Stimulated activated CD4-positive, alpha-beta T cell treated with anti-CD3 and anti-CD28 coated beads, Interleukin-4, amount 100 ng/mL, for 24 hours (primary cell): Measurements from ENCODE around the gene METTL25B.

Experiments
- DNase-seq: peaks from one replicate; pipeline ENCODE4 v3.0.0-alpha.2; 2020

METTL25B gene

GRCh38 chr1:156772728-156773497 lies 44.6 kb downstream of the METTL25B start:
- no peak for DNase-seq

- DNase-seq = no peak
Measured at GRCh38 chr1:156773607-156774006, 45.3 kb downstream of the METTL25B start.

- DNase-seq = no peak
Measured at GRCh38 chr1:156775799-156776198, 47.5 kb downstream of the METTL25B start.

GRCh38 chr1:156776942-156777341 lies 48.7 kb downstream of the METTL25B start:
- no peak for DNase-seq

GRCh38 chr1:156777573-156777972 lies 49.3 kb downstream of the METTL25B start:
- no peak for DNase-seq

GRCh38 chr1:156781585-156782186 lies 53.4 kb downstream of the METTL25B start:
- no peak for DNase-seq

- DNase-seq = no peak
Measured at GRCh38 chr1:156785458-156785857, 57.2 kb downstream of the METTL25B start.
